HEK293T (cell line): Measurements from ENCODE around the gene BCR.

Experiments used
- CTBP1 ChIP-seq: fragments of 450-650 bp; IDR thresholded peaks from 2 replicates; pipeline ENCODE4 v1.6.1; 2016; ENCODE audit warnings: borderline replicate concordance
- ELF4 ChIP-seq: fragments of 450-650 bp; IDR thresholded peaks from 2 replicates; pipeline ENCODE4 v1.6.1; 2017; ENCODE audit warnings: antibody characterized with exemption
- FOXK2 ChIP-seq: fragments of 450-650 bp; IDR thresholded peaks from 2 replicates; pipeline ENCODE4 v1.6.1; 2016; ENCODE audit warnings: mild to moderate bottlenecking
- FOXM1 ChIP-seq: fragments of 450-650 bp; IDR thresholded peaks from 2 replicates; pipeline ENCODE4 v1.6.1; 2017; ENCODE audit warnings: mild to moderate bottlenecking, borderline replicate concordance
- HDGF ChIP-seq: fragments of 450-650 bp; IDR thresholded peaks from 2 replicates; pipeline ENCODE4 v1.6.1; 2017; ENCODE audit warnings: antibody characterized with exemption, borderline replicate concordance
- SP1 ChIP-seq: fragments of 450-650 bp; IDR thresholded peaks from 2 replicates; pipeline ENCODE4 v1.6.1; 2017
- SUZ12 ChIP-seq: fragments of 450-650 bp; IDR thresholded peaks from 2 replicates; pipeline ENCODE4 v1.6.1; 2016; ENCODE audit warnings: mild to moderate bottlenecking
- TARDBP ChIP-seq: fragments of 450-650 bp; IDR thresholded peaks from 2 replicates; pipeline ENCODE4 v1.6.1; 2016
- ZNF384 ChIP-seq: fragments of 450-650 bp; IDR thresholded peaks from 2 replicates; pipeline ENCODE4 v1.6.1; 2016

DNA sequence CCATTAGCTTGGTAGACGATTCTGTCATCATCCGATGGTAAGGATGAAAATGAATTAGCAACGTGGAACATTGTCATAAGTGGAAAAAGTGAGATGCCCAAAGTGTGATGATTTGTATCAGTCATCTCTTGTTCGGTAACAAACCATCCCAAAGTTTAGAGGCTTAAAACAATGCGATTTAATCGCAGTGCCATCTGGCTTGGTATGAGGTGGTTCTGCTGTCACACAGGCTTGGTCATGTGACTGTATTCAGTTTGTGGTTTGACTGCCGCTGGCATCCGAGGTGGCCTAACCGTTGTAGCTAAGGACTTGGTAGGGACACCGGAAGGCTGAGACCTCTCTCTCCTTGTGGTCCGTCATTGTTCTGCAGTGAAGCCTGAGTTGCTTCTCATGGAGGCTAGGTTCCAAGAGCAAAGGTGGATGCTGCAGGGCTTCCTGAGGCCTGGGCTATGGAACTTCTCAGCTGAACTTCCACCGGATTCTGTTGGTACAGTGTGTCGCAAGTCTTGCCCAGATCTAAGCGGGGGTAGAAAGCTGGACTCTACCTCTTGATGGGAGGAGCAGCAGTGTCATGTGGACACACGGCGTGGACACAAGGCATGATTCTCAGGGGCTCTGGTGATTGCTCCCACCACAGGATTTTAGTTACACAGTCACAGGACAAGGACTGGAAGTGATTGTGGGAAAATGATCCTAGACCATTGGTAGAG is 36.3 kb downstream of the BCR start:
- TF ChIP-seq ELF4 = no peak
- no peak for TF ChIP-seq TARDBP
- TF ChIP-seq SP1 = no peak
- TF ChIP-seq SUZ12 = no peak
- no peak for TF ChIP-seq FOXK2
- no peak for TF ChIP-seq HDGF
- TF ChIP-seq FOXM1 = no peak
- TF ChIP-seq CTBP1 = no peak
- no peak for TF ChIP-seq ZNF384
